ENCODE measurements around the gene PLA2G4D. TPM values are rescaled to one million over a fixed set of nuclear protein-coding genes. Genes with fewer than 3 reads are reported as not detected.

The PLA2G4D gene
- total RNA-seq, 1 experiment from 2014 or later, result not detected

GRCh38 chr15:42065033-42065432, 29.3 kb downstream of the PLA2G4D start:
- in situ Hi-C loops (cut with HindIII; ENCODE audit: low pct_unique_long_range_greater_than_20kb, low sequenced_read_pairs), result no loop called here
- DNase-seq (ENCODE audit: low read depth), result no peak

- no peak for DNase-seq (ENCODE audit: low read depth)
- in situ Hi-C loops (cut with HindIII; ENCODE audit: low pct_unique_long_range_greater_than_20kb, low sequenced_read_pairs), result no loop called here
Observed at GRCh38 chr15:42064271-42064670, 30.1 kb downstream of the PLA2G4D start.

GRCh38 chr15:42063122-42063848, 31.1 kb downstream of the PLA2G4D start:
- in situ Hi-C loops (cut with HindIII; ENCODE audit: low pct_unique_long_range_greater_than_20kb, low sequenced_read_pairs), result no loop called here
- DNase-seq (ENCODE audit: low read depth), result no peak

GRCh38 chr15:42062284-42062806, 32.0 kb downstream of the PLA2G4D start:
- DNase-seq (ENCODE audit: low read depth), result no peak
- in situ Hi-C loops (cut with HindIII; ENCODE audit: low pct_unique_long_range_greater_than_20kb, low sequenced_read_pairs), result no loop called here

- in situ Hi-C loops (cut with HindIII; ENCODE audit: low pct_unique_long_range_greater_than_20kb, low sequenced_read_pairs), result no loop called here
- DNase-seq (ENCODE audit: low read depth), result no peak
Observed at GRCh38 chr15:42060797-42061196, 33.6 kb downstream of the PLA2G4D start.

GRCh38 chr15:42060477-42060763, 33.9 kb downstream of the PLA2G4D start:
- in situ Hi-C loops (cut with HindIII; ENCODE audit: low pct_unique_long_range_greater_than_20kb, low sequenced_read_pairs), result no loop called here
- DNase-seq (ENCODE audit: low read depth), result no peak

GRCh38 chr15:42059661-42060476, 34.5 kb downstream of the PLA2G4D start:
- peak; percentile 25 for DNase-seq (ENCODE audit: low read depth)
- in situ Hi-C loops (cut with HindIII; ENCODE audit: low pct_unique_long_range_greater_than_20kb, low sequenced_read_pairs), result no loop called here

- no peak for DNase-seq (ENCODE audit: low read depth)
- in situ Hi-C loops (cut with HindIII; ENCODE audit: low pct_unique_long_range_greater_than_20kb, low sequenced_read_pairs), result no loop called here
Observed at GRCh38 chr15:42058791-42059190, 35.6 kb downstream of the PLA2G4D start.

GRCh38 chr15:42057799-42058646, 36.3 kb downstream of the PLA2G4D start:
- no peak for DNase-seq (ENCODE audit: low read depth)
- in situ Hi-C loops (cut with HindIII; ENCODE audit: low pct_unique_long_range_greater_than_20kb, low sequenced_read_pairs), result no loop called here

- in situ Hi-C loops (cut with HindIII; ENCODE audit: low pct_unique_long_range_greater_than_20kb, low sequenced_read_pairs), result no loop called here
- DNase-seq (ENCODE audit: low read depth), result peak; percentile 91
Observed at GRCh38 chr15:42056934-42057798, 37.2 kb downstream of the PLA2G4D start.

- DNase-seq (ENCODE audit: low read depth), result no peak
- in situ Hi-C loops (cut with HindIII; ENCODE audit: low pct_unique_long_range_greater_than_20kb, low sequenced_read_pairs), result no loop called here
Observed at GRCh38 chr15:42053914-42054313, 40.4 kb downstream of the PLA2G4D start.

GRCh38 chr15:42053010-42053409, 41.4 kb downstream of the PLA2G4D start:
- in situ Hi-C loops (cut with HindIII; ENCODE audit: low pct_unique_long_range_greater_than_20kb, low sequenced_read_pairs), result no loop called here
- no peak for DNase-seq (ENCODE audit: low read depth)

GRCh38 chr15:42050484-42051255, 43.7 kb downstream of the PLA2G4D start:
- in situ Hi-C loops (cut with HindIII; ENCODE audit: low pct_unique_long_range_greater_than_20kb, low sequenced_read_pairs), result no loop called here
- DNase-seq (ENCODE audit: low read depth), result no peak

- DNase-seq (ENCODE audit: low read depth), result no peak
- in situ Hi-C loops (cut with HindIII; ENCODE audit: low pct_unique_long_range_greater_than_20kb, low sequenced_read_pairs), result no loop called here
Observed at GRCh38 chr15:42048821-42049200, 45.6 kb downstream of the PLA2G4D start.

- DNase-seq (ENCODE audit: low read depth), result no peak
- in situ Hi-C loops (cut with HindIII; ENCODE audit: low pct_unique_long_range_greater_than_20kb, low sequenced_read_pairs), result no loop called here
Observed at GRCh38 chr15:42048080-42048820, 46.1 kb downstream of the PLA2G4D start.

- in situ Hi-C loops (cut with HindIII; ENCODE audit: low pct_unique_long_range_greater_than_20kb, low sequenced_read_pairs), result no loop called here
- no peak for DNase-seq (ENCODE audit: low read depth)
Observed at GRCh38 chr15:42046597-42046996, 47.8 kb downstream of the PLA2G4D start.

- no peak for DNase-seq (ENCODE audit: low read depth)
- in situ Hi-C loops (cut with HindIII; ENCODE audit: low pct_unique_long_range_greater_than_20kb, low sequenced_read_pairs), result no loop called here
Observed at GRCh38 chr15:42045211-42045615, 49.1 kb downstream of the PLA2G4D start.
